ENCODE measurements around the gene MISP3. TPM values are rescaled to one million over a fixed set of nuclear protein-coding genes. Genes with fewer than 3 reads are reported as not detected.

Gene MISP3
- total and polyA plus RNA-seq, 2 of the 8 experiments (the other 6 are each of a cell fraction or from before 2014, with no cell fraction given): 0.74 to 1.4 TPM

- no peak overlapping the region for H3K23ac ChIP-seq (ENCODE audit: insufficient read length)
- H3K23me2 ChIP-seq (ENCODE audit: low read depth, low read length): peaks cover 5% of the 10 kb centered on the region; the same call in 1 of the 2 replicates
- H3K4me2 ChIP-seq (ENCODE audit: insufficient read depth in 1 of 2, low read depth in 2 of 2, low read length in 2 of 2): no peak overlapping the region
- peaks cover 5 to 15% (median 12%) of the 10 kb centered on the region in 4 experiments for H3K27me3 ChIP-seq (replicated peaks in 1 of 4; ENCODE audit: control insufficient read depth in 3 of 4, extremely low read depth in 1 of 4, insufficient read depth in 3 of 4, low read length in 3 of 4)
- WGBS, 2 experiments (ENCODE audit: extremely low coverage in 1 of 2, insufficient coverage in 1 of 2, insufficient read length in 1 of 2, insufficient replicate concordance in 2 of 2, low coverage in 1 of 2, low lambda C conversion rate in 2 of 2, missing lambda C conversion rate in 1 of 2): 89% methylated on average over 7 of the region's 7 CpGs; no CpG with 5 or more reads in 1 of the 2 experiments
- DNase-seq (ENCODE audit: low read depth in 1 of 2, low spot score in 2 of 2) (no peak), FAIRE-seq (no peak)
- H2BK20ac ChIP-seq (ENCODE audit: low read length): no peak overlapping the region
- no peaks in the 10 kb centered on the region for H3K79me1 ChIP-seq (ENCODE audit: low read depth, low read length)
- POLR2A ChIA-PET (ENCODE audit: partially characterized antibody): interaction anchor here (0.6 to 1.4 kb wide), 2 partner anchors 18 to 21 kb away, joined by 3 to 4 read pairs; no protein-coding TSS in a partner anchor
- H3K9me3 ChIP-seq (ENCODE audit: insufficient read depth in 2 of 2, low read depth in 1 of 2, low read length in 1 of 2): no peaks in the 10 kb centered on the region
- H3K4ac ChIP-seq (replicated peaks; ENCODE audit: insufficient read length, low read depth, low read length): no peak overlapping the region
- H2BK15ac ChIP-seq (ENCODE audit: low read length): no peak overlapping the region
- peaks cover 0 to 2% of the 10 kb centered on the region in 2 experiments for H4K20me1 ChIP-seq (replicated peaks in 1 of 2; ENCODE audit: control insufficient read depth in 1 of 2, insufficient read depth in 2 of 2, low read length in 2 of 2)
- H2BK12ac ChIP-seq (ENCODE audit: low read depth, low read length): no peak overlapping the region
- H3K9ac ChIP-seq (replicated peaks in 1 of 4; ENCODE audit: extremely low read depth in 1 of 4, low read depth in 3 of 4, low read length in 3 of 4): no peak overlapping the region
- no peak overlapping the region for H3K56ac ChIP-seq (replicated peaks; ENCODE audit: insufficient read length, low read depth, low read length)
- CTCF ChIA-PET (ENCODE audit: partially characterized antibody): interaction anchor here (1.1 to 7.3 kb wide), 3 partner anchors 8 to 130 kb away, joined by 3 to 103 read pairs (median 6); partner anchors contain the start of gene MISP3
- H3K4me3 ChIP-seq (ENCODE audit: extremely low read depth in 1 of 4, insufficient read depth in 2 of 4, low read depth in 3 of 4, low read length in 4 of 4): no peak overlapping the region
- H4K5ac ChIP-seq (ENCODE audit: insufficient read length, low read depth, low read length): no peak overlapping the region
- H3K4me1 ChIP-seq (replicated peaks in 1 of 4; ENCODE audit: control insufficient read depth in 3 of 4, insufficient read depth in 4 of 4, low read length in 3 of 4): peaks cover 0 to 6% (median 3%) of the 10 kb centered on the region in 4 experiments; a peak in 4 of 7 replicates
- no peak overlapping the region for H4K8ac ChIP-seq (ENCODE audit: extremely low read depth, insufficient read depth, low read length)
- H3K36me3 ChIP-seq (ENCODE audit: control insufficient read depth in 2 of 4, insufficient read depth in 4 of 4, low read length in 3 of 4): no peaks in the 10 kb centered on the region
- no peak overlapping the region for H3K14ac ChIP-seq (ENCODE audit: insufficient read length)
- no peaks in the 10 kb centered on the region for H3K79me2 ChIP-seq (ENCODE audit: control insufficient read depth in 1 of 2, insufficient read depth in 2 of 2, low read length in 2 of 2)
- TF ChIP-seq ZNF274 (IDR thresholded peaks at IDR 0.05; ENCODE audit: borderline replicate concordance, extremely low read depth, low read length) (no peak), MAX (IDR thresholded peaks at IDR 0.05) (no peak), CREB1 (IDR thresholded peaks at IDR 0.05) (no peak), KDM5A (IDR thresholded peaks at IDR 0.05; ENCODE audit: low read length) (no peak), SP2 (IDR thresholded peaks at IDR 0.05; ENCODE audit: low read length) (no peak), USF2 (IDR thresholded peaks at IDR 0.05; ENCODE audit: low read length) (no peak), POLR2AphosphoS5 (IDR thresholded peaks at IDR 0.05; ENCODE audit: low read depth, low read length) (no peak), RXRA (IDR thresholded peaks at IDR 0.05; ENCODE audit: insufficient read depth, low read depth, low read length) (no peak), ASH2L (IDR thresholded peaks at IDR 0.05; ENCODE audit: low read length) (no peak)
- no peak overlapping the region for H2BK5ac ChIP-seq (ENCODE audit: low read depth, low read length)
- no peak overlapping the region for H2AFZ ChIP-seq (ENCODE audit: low read length)
- no peak overlapping the region for H3K27ac ChIP-seq (ENCODE audit: low read depth, low read length)
- no peak overlapping the region for H2AK5ac ChIP-seq (ENCODE audit: low read depth, low read length)
- no peak overlapping the region for H2BK120ac ChIP-seq (replicated peaks; ENCODE audit: low read depth, low read length)
- H4K91ac ChIP-seq (replicated peaks; ENCODE audit: insufficient read length, low read length): no peak overlapping the region
- H3K18ac ChIP-seq (ENCODE audit: extremely low read depth, low read length): no peak overlapping the region
Observed at GRCh38 chr19:14063105-14063504, 9.5 kb upstream of the MISP3 start.
